Renal pelvis (tissue), 4 donors: ENCODE results near the gene ZBTB20. TPM values are rescaled to one million over a fixed set of nuclear protein-coding genes. Genes with fewer than 3 reads are reported as not detected.

Experiments used
- DNase-seq: peaks from one replicate; pipeline ENCODE4 v3.0.0-alpha.2; 2013
- polyA plus RNA-seq, 3 donors: library from polyadenylated mRNA; unstranded; fragments of 120-200 nt; gene quantifications; one replicate each; pipeline ENCODE4 v1.2.1, GENCODE V29; 2013; ENCODE audit not compliant: insufficient read length in 3 of 3

The ZBTB20 gene
- polyA plus RNA-seq, 3 donors = 4.4 to 6.3 (median 5.9) TPM

- no peak for DNase-seq
These were observed 852.1 kb downstream of the ZBTB20 start for GRCh38 chr3:114294940-114295480.

- DNase-seq = no peak
These were observed 853.1 kb downstream of the ZBTB20 start, which contains the start of gene TIGIT for GRCh38 chr3:114293838-114294535. Gene TIGIT, plus strand, starts transcription at chr3:114294028. Its CDS starts 34 bp downstream, at chr3:114294062.

- DNase-seq = peak; percentile 5
These were observed 855.9 kb downstream of the ZBTB20 start for GRCh38 chr3:114290911-114291901.

- DNase-seq = no peak
These were observed 860.8 kb downstream of the ZBTB20 start for GRCh38 chr3:114286266-114286665.

- no peak for DNase-seq
These were observed 861.3 kb downstream of the ZBTB20 start for GRCh38 chr3:114285648-114286230.

- DNase-seq = no peak
These were observed 862.4 kb downstream of the ZBTB20 start for GRCh38 chr3:114284644-114285043.
